HTERT RPE-1 (cell line): ENCODE data around the gene RGMA.

ENCODE experiments used
- in situ Hi-C: fragments of 300-500 bp; cut with MboI; formaldehyde crosslinking; loops from 4 replicates; pipeline ENCODE4 v1.14.3; 2020; ENCODE audit warnings: low sequenced_read_pairs

Gene RGMA

DNA sequence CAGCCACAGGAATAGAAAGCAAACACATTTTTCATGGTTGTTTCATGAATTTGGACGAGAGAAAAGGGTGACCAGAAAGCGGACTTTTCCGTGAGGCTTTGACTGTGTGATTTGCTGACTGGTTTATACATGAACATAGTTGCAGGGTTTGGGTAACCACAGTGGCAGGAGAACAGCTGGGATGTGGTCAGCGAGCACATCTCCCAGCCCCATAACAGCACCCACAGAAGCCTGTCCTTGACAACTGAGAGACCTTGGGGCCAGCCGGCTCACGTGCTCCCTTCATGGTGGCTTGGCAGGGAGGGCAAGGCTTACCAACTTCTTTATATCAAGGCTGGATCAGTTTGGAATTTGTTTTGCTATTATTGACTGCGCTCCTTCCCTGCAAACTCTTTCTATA lies 13.2 kb upstream of the RGMA start:
- in situ Hi-C loops, result no loop called here

DNA sequence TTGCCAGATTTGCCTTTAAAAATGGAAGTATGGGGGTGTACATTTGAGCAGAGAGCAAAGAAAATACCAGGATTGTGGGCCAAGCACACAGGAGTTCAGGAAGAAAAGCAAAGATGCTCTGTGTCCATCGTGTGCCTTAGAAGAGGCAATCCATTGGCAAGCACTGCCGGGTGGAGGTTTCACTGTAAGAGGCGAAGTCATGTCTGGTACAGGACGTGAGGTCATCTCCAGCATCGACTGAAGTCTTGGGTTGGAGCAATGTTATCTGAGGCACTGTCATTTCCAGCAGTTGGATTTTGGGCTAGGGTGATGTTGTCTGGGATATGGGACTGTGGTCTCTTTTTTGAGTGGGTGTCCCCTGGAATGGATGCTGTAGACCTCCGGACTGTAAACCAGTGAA lies 4.8 kb upstream of the RGMA start:
- in situ Hi-C loops, result no loop called here

DNA sequence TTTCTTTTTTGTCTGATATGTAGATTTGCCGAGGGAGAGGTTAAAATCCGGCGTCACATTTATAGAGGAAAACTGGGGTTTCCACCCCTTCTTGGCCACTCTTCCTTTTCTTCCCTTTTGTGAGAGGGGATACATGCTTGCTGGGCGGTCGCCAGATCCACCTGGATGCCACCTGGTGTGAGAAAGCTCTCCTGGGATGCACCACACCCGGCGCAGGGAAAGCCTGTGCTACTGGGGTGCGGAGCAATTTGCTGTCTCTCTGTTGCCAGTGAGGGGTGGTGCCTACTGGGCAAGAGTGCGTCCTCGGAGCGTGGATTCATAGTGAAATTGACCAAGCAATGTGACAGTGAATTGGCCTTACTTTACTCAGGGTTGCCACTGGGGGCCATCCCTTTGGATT lies 2.5 kb upstream of the RGMA start:
- in situ Hi-C loops, result no loop called here

DNA sequence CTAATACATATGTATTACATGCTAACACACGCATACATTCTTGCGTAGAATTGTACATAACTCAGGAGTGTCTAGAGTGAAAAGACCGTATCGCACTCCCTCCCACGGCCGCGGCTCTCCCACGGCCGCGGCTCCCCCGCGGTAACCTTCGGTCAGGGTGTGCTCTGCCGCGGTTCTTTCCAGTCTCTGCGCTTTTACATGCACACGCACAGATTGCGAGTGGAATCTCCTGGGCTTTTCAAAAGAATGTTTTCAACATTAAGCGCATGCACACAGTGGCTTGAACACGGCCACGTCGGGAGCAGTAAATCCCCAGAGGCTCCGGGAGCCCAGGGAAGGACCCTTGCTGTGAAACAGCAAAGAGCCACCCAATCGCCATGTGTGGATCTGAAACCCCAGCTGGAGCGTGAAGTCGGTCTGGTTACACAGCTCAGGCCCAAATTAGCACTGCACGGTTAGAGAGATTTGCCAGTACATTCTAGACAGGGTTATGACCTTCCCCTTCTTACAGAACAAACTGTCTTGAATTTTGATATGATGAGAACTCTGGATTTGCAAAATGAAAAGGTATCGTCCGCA lies 805 bp upstream of the RGMA start:
- in situ Hi-C loops, result no loop called here

DNA sequence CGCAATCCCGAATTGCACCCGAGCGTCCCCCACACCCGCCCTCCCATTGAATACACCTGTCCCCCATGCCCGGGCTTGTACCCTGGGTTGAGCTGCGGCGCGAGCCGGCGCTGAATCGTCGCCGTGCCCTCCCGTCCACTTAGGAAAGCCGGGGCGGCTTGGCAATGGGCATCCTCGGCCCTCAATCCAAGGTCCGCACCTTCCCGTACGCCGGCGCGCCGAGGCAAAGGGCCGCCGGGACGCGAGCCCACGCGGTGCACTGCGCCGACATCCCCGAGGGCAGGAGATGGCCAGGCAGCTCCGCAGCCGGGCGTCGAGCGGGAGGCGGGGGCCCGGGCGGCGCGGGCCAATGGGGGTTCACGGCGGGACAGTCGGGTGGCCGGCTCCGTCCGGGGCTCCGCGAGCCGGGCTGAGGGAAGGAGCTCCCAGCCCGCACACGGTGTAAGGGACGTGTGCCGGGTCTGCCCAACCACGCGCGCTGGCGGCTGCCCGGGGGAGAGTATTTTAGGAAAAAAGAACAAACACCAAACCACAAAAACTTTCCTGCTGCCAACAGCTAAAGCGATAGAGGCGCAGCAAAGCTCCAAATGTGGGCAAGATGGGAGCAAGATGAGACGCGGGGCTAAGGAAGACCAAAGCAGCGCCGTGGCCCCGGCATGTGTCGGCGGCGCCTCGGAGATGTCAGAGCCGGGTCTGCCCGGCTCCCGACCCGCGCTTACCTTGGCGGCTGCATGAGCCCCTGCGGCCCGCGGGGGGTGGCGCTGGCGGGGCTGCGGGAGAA lies 621 bp downstream of the RGMA start:
- in situ Hi-C loops, result no loop called here

DNA sequence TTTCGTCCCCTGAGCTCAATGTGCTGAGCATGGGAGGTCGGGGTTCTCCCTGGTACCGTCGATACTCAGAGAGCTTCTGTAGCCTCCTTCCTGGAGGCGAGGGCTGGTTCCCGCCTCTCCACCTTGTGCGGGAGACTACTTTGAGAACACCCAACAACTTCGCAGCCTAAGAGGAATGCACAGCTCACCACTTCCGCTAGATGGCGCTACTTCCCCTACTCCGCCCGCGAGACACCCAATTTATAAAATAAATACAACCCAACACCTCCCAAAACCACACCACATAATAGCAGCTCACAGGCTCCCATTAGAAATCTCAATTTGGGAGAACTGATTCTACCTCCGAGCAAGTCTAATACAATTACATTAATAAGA lies 1.2 kb downstream of the RGMA start:
- in situ Hi-C loops, result no loop called here

DNA sequence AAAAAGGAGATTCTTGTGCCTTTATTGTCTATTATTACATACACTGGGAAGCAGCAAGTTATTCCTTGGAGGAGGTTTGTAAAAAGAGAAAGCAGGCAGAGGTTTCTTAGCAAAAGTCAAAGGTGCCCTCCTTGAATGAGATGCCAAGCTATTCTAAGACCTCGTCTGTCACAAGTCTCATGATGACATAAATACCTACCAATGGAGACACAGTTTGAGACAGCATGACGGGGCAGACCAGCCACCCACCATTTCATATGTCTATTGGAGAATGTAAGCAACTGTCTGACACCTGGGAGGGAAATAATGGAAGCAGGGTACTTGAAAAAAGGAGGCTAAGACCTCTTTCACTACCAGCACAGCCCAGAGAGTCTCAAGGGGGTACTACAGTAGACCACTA lies 2.2 kb downstream of the RGMA start:
- in situ Hi-C loops, result no loop called here

DNA sequence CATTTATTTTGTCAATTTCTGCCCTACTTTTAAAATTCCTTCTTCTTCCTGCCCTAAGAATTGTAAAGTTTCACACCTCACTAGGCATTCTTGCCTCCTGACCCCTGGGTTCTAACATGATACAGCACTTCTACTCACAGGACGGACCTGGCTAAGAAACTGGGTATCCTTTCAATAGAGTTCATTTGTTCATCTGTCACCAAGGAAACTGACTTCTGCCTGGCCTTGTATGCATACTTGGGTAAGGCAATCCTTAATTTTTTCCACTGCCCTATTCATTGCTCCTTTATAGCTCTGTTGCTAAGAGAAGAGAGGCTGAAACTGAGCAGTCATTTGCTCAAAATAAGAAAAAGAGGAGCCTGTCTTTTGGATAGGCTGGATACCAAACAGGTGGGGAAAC lies 3.3 kb downstream of the RGMA start:
- in situ Hi-C loops, result no loop called here

DNA sequence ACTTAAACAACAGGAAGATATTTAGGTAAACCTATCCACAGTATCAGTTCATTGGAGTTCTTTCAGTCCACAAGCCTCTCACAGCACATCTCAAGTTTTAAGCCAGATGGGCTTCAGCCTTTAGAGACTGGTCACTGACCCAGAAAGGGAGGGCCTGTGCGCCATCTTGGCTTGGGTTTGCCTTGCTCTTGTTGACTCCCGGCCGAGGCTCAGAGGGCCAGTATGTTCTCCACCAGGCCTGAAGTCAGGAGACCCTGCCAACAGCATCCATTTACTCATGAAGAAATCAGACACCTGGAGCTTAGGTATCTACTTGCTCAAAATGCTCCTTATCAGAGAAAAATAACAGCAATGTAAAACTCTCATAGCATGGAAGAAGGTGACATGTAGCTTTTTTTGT lies 6.2 kb downstream of the RGMA start:
- in situ Hi-C loops, result no loop called here

DNA sequence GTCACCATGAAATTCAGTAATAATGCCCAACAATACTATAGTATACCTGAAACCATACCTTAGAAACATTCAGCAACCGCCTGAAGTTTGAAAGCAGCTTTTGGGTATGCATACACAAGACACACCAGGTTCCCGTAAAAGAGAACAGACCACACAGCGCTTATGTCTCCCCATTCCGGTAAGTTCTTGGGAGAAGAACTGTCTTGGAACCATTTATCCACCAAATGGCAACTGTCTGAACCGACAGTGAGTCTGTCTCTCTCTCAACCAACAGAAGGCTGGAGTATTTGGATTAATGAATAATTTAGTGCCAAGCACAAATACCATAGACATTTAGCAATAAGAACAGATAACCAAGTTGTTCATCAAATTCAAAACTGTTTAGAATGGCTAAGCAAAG lies 7.6 kb downstream of the RGMA start:
- in situ Hi-C loops, result no loop called here

DNA sequence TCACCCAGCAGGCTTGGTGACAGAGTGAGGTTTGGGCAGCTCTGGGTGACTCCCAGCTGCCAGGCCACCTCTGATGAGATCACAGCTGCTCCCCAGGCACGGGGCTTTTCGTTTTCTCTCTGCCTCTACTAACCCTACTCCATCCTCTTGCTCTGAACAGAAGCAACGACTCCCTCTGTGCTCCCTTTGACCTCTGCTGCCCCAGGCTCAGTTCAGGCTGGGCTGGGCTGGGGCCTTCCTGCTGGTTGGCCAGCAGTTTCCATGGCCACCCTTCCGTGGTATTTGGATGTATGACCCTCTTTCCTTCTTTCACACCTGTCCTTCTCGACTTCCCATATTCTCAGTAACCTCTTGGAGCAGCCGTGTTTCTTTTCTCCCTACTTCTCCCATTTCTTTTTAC lies 8.6 kb downstream of the RGMA start:
- in situ Hi-C loops, result no loop called here

DNA sequence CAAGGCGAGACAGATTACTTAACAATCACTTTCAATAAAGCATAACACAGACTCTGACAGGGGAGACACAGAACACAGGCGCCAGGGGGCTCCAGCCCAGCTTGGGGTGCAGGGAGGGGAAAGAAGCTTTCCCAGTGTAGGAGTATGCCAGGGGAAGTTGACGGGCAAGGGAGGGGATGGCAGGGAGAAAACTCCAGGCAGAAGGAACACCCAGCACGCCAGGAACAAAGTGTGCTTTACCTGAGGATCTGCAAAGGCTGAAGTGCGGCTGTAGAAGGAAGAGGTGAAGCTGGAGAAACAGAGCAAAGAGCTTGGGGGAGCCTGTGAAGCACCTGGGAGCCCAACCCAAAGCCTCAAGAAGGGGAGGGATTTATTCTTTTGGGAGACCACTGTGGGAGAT lies 12.1 kb downstream of the RGMA start:
- in situ Hi-C loops, result no loop called here

DNA sequence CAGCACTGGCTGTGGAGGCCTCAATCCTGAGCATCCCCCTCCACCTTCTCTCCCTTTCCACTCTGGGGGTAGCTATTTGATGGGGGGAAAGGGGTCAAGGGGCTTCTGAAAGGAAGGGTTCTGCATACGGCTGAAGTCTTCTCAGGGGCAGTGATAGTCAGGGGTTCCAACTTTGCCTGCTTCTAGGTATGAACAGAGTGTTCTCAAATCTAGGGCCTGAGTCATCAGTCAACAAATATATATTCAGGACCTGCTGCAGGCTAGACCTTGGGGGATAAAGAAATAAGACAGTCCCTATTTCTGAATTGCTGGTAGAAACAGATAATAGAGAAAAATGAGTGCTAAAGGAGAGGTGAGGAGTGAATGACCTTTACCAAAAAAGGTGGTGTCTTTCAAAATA lies 12.8 kb downstream of the RGMA start:
- in situ Hi-C loops, result no loop called here

DNA sequence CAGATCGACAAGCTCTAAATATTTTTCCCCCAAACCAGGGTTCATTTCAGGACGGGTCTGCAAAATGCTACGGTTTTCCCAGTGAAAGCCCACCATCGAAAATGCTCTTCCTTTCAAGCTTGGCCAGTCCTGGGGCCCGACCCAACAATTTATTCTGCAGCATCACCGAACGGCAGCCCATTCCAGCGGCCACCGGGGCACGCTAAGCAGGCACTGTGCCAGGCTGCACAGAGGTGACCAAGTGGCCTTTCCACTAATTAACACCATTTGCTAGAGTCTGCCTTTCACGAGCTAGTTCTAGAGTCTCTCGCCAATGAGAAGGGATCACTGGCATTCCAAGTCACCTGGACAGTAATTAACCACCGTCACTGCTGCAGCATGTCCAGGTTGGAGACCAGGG lies 14.4 kb downstream of the RGMA start:
- in situ Hi-C loops, result no loop called here

DNA sequence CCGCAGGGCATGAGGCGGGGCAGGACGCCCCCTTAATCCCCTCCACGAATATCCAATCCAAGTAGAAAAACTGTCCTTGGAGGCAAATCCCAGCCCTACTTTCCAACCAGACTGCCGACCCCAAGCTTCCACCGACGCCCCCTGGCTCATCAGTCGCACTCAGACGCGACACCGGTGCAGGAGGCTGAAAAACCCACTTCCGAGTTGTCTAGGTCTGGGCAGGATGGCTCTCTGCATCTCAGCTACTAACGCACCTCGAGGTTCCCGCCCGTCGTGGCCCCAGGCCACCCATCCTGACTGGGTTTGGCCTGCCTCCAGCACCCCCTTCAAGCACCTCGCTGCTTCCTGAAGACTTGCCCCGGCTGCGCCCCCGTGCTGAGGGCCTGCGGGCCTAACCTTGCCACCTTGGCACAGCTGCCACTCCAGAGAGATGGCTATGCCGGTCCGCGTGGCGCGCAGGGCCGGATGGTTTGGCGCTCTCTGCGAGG lies 15.5 kb downstream of the RGMA start:
- in situ Hi-C loops, result no loop called here

DNA sequence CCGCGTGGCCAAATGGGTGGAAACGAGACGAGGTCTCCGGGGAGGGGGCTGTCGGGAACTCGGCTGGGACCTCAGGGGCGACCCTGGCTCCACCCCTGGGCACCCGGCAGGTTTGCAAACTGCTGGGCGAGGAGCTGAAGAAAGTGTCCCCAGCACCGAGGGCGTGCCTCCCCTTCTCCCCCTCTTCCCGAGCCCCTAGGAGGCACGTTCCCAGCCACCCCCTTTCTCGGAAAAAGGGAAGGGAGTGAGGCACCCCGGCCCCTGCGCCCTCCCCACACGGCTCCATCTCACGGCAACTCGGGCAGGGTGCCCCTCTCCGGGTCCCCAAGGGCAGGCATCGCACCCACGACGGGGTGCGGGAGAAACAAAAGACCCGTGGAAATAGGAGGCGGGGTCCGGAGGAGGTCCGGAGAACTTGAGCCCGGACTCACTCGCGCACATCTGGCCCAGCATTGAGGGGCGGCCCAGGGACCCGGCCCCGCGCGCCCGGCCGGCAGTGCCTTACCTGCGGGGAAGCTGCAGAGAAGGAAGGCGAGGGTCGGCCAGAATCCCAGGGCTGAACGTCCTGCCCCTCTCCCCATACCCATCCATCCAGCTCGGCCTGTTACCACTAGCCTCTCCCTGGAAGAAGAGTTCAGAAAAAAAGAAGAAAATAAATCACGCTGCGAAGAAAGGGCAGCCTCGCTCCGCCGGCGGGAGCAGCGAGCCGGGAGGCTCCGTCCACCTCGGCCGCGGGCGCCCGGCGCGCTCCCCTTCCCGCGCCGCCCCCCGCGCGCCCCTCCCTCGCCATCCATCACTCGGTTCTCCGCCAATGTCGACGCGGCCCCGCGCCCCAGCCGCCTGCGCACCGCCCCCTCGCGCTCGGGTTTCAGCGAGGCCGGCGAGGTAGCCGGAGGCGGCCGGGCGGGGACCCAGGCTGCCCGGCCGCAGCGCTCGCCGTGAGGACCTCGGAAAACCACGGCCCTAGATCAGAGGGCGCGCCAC lies 16.3 kb downstream of the RGMA start:
- in situ Hi-C loops, result no loop called here

DNA sequence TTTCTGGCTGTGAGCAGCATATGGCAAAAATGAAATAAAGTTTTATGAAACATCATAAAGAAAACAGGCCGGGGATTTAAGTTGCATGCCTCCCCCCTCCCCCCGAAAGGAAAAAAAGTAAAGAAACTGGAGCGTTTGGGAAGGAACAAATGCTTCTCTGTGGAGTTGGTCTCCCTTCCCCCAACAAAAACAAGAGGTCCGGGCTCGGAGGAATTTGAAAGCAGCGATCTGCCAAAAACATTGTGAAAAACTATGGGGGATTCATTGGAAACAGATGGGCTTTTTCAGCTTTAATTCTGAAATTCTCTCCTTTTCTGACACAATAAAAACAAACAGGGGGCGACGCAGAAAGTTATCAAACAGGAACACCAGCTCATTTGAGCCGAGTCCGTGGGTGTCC lies 17.0 kb downstream of the RGMA start:
- in situ Hi-C loops, result no loop called here

DNA sequence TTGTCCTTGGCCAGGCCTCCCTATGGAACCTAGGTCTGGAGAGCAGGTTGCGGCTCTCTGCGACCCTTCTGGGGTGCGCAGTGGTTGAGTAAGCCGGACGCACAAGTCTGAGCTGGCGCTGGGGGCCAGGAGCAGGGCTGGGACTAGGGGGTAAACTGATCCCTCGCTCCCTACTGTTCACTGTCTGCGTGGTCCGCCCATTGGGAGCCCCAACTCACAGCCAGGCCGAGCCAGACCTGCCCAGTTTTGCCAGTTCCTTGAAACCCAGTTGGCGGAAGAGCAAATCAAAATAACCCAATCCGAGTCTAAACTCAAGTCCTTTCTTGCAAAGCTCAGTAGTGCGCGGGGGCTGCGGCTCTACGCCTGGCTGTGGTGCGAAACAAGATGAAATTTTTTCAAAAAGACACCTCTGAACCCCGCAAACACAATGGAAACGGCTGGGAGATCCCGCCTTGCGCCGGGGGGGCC lies 17.5 kb downstream of the RGMA start:
- in situ Hi-C loops, result no loop called here

DNA sequence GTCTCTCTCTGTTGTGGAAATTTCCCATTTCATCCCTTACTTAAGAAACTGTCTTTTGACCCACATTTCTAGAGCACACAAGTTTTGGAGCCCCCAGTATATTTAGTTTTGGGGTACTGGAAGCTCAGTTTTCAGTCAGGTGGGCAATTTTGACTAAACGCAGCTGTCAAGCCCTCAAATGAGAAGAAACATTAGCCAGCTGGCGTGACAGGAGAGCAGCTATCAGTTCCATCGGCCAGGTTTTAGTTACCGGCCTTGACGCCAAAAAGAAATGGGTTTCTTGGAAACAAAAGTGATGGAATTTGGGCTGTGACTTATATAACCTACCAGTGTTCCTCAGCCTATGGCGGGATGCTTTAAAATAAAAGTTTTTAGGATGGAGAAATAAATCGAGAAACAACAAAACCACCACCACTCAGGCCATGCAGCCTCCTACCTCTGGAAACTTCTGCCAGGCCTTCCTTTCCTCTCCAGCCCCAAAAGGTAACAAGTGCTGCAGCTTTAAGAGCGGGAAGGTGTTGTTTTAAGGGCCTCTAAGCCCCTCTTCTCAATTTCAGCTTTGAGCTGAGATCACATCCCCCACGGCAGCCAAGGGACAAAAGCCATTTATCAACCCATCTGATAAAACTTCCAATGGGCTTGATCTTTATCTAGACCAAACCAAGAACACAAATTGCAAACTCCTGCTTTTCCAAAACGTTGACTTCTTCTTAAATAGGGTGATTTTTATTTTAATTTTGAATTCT lies 18.3 kb downstream of the RGMA start:
- in situ Hi-C loops, result no loop called here

DNA sequence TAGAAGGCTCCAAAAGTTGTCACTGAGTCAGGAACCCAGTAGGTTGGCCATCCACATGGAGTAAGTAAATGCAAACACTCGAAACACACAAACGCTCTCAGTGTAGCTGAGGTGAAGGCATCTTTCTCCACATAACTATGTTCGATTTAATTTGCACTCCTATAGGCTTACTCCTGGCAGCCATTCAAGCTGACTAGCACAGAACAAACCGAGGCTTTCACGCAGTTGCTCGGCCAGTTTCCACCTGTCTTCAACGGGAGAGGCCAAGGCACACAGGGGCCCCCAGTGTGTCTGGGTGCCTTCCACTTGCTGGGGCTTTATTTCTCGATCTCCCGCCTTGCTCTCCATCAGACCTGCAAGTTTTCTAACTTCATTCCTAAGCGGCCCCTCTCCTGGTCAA lies 18.9 kb downstream of the RGMA start:
- in situ Hi-C loops, result no loop called here
